Activated CD8-positive, alpha-beta T cell treated with anti-CD3 and anti-CD28 coated beads for 36 hours (primary cell): ENCODE measurements around the gene C6orf47. TPM values are rescaled to one million over a fixed set of nuclear protein-coding genes. Genes with fewer than 3 reads are reported as not detected.

Source experiments
- ATAC-seq: fragments of 200-7000 bp; cut with Tn5 transposase; one replicate; pipeline ENCODE4 v1.10.0; 2021; ENCODE audit warnings: mild to moderate bottlenecking, moderate library complexity
- CTCF ChIA-PET: fragments of 350-600 bp; sonication (Branson Sonifier 250); formaldehyde crosslinking; loops from one replicate; lab custom pipeline; 2021; ENCODE audit warnings: antibody characterized with exemption; lab: Charles Lee
- POLR2A ChIA-PET: fragments of 350-600 bp; sonication (Branson Sonifier 250); formaldehyde crosslinking; loops from one replicate; lab custom pipeline; 2021; ENCODE audit warnings: antibody characterized with exemption; lab: Charles Lee
- DNase-seq: peaks from one replicate; pipeline ENCODE4 v3.0.0-alpha.2; 2020
- H3K27ac Mint-ChIP-seq: one replicate; pipeline ENCODE4 v1.8.0; 2021; ENCODE audit warnings: mild to moderate bottlenecking, mixed read lengths
- H3K27me3 Mint-ChIP-seq: one replicate; pipeline ENCODE4 v1.8.0; 2021; ENCODE audit warnings: mixed read lengths
- H3K36me3 Mint-ChIP-seq: one replicate; pipeline ENCODE4 v1.8.0; 2021; ENCODE audit warnings: low read depth, mixed read lengths
- H3K4me1 Mint-ChIP-seq: one replicate; pipeline ENCODE4 v1.8.0; 2021; ENCODE audit warnings: low read depth, mixed read lengths
- H3K4me3 Mint-ChIP-seq: one replicate; pipeline ENCODE4 v1.8.0; 2021; ENCODE audit warnings: mild to moderate bottlenecking, moderate library complexity, mixed read lengths
- H3K9me3 Mint-ChIP-seq: one replicate; pipeline ENCODE4 v1.8.0; 2021; ENCODE audit warnings: mixed read lengths
- intact Hi-C: fragments of 100-400 bp; cut with micrococcal nuclease; formaldehyde crosslinking; loops from one replicate; pipeline ENCODE4 v1.10.0; 2022
- microRNA-seq: library from miRNA; unstranded; fragments of <30 nt; microRNA quantifications from one replicate; pipeline ENCODE4 v1.2.0, GENCODE V29; 2022; ENCODE audit warnings: borderline microRNAs expressed, borderline replicate concordance
- total RNA-seq, 2 experiments: library from RNA; stranded (reverse); gene quantifications; one replicate each; pipeline ENCODE4 v1.2.3, GENCODE V29; 2021
- TF ChIP-seq, protein P1 (sequence below): fragments of 200-600 bp; IDR thresholded peaks from one replicate; pipeline ENCODE4 v1.8.0; 2022; ENCODE audit warnings: antibody characterized with exemption, mild to moderate bottlenecking

C6orf47 gene
- total RNA-seq, 2 experiments from 2014 or later: 11.4 to 11.7 TPM

- Mint-ChIP-seq H3K36me3 (peaks cover 1% of the 10 kb centered on the region), H3K9me3 (no peaks in the 10 kb centered on the region)
- CTCF ChIA-PET: interaction anchor here (0.7 to 38.9 kb wide), 3 partner anchors 16 to 118 kb away, joined by 3 to 2542 read pairs (median 132); partner anchors contain the start of genes ATP6V1G2, DDX39B, LST1 and LTA
Observed at GRCh38 chr6:31610968-31611367, 49.6 kb downstream of the C6orf47 start.

DNA sequence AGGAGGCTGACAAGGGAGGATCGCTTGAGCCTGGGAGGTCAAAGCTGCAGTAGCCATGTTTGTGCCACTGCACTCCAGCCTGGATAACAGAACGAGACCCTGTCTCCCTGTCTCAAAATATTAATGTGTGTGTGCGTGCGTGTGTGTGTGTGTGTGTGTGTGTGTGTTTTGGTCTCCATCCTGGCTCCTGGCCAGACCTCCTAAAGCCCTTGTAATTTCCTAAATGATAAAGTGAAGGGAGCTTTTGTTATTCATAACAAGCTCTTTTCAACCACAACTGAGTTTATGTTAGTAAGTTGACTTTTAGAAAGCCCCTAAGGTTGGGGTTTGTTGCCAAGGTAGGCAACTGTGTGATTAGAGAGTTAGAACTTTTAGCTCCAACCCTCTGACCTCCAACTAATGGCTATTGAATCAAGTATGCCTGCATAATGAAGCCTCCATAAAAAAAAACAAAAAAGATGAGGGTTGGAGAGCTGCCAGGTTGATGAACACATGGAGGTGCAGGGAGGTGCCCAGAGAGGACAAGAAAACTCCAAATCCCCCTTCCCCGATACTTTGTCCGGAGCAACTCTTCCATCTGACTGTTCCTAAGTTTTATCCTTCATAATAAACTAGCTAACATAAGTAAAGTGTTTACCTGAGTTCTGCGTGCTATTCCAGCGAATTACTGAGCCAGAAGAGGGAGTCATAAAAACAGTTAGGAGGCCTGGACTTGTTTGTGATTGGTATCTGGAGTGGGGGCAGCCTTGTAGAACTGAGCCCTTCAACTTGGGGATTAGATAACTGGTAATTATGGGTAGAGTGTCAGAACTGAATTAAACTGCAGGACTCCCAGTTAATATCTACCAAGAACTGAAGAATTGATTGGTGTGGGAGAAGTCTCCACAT is 50.8 kb downstream of the C6orf47 start:
- ATAC-seq: no peak
- CTCF ChIA-PET: interaction anchor here (0.9 to 38.9 kb wide), 4 partner anchors 9 to 115 kb away, joined by 5 to 2542 read pairs (median 68); partner anchors contain the start of genes ATP6V1G2, DDX39B, LST1 and LTA
- POLR2A ChIA-PET: interaction anchor here (0.6 kb wide), 2 partner anchors 9 to 382 kb away, joined by 3 to 4 read pairs; no protein-coding TSS in a partner anchor
- H3K36me3 Mint-ChIP-seq: no peaks in the 10 kb centered on the region
- H3K27ac Mint-ChIP-seq: no peak overlapping the region
- H3K4me3 Mint-ChIP-seq: no peak overlapping the region
- H3K27me3 Mint-ChIP-seq: no peaks in the 10 kb centered on the region
- peaks cover 8% of the 10 kb centered on the region for H3K4me1 Mint-ChIP-seq
- no peaks in the 10 kb centered on the region for H3K9me3 Mint-ChIP-seq
- TF ChIP-seq, protein P1, sequence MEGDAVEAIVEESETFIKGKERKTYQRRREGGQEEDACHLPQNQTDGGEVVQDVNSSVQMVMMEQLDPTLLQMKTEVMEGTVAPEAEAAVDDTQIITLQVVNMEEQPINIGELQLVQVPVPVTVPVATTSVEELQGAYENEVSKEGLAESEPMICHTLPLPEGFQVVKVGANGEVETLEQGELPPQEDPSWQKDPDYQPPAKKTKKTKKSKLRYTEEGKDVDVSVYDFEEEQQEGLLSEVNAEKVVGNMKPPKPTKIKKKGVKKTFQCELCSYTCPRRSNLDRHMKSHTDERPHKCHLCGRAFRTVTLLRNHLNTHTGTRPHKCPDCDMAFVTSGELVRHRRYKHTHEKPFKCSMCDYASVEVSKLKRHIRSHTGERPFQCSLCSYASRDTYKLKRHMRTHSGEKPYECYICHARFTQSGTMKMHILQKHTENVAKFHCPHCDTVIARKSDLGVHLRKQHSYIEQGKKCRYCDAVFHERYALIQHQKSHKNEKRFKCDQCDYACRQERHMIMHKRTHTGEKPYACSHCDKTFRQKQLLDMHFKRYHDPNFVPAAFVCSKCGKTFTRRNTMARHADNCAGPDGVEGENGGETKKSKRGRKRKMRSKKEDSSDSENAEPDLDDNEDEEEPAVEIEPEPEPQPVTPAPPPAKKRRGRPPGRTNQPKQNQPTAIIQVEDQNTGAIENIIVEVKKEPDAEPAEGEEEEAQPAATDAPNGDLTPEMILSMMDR: no peak
- DNase-seq: no peak
- intact Hi-C loops: no loop called here

More at GRCh38 chr6:31610968-31611367, 49.6 kb downstream of the C6orf47 start:
- DNase-seq (no peak), ATAC-seq (no peak)
- POLR2A ChIA-PET: interaction anchor here (0.8 to 1.8 kb wide), 3 partner anchors 24 to 70 kb away, joined by 3 to 4 read pairs (median 3); partner anchors contain the start of gene BAG6
- intact Hi-C loops: no loop called here
- no peaks in the 10 kb centered on the region for H3K27me3 Mint-ChIP-seq
- TF ChIP-seq, protein P1: no peak
- no peak overlapping the region for H3K4me3 Mint-ChIP-seq
- peaks cover 20% of the 10 kb centered on the region for H3K4me1 Mint-ChIP-seq
- H3K27ac Mint-ChIP-seq: no peak overlapping the region

Small RNA genes lying within 50 kb of the gene (microRNA-seq; reads per million reads assigned to microRNA genes)
- gene MIR4646 (not detected), gene MIR6832 (not detected)

Other genes starting within 250 kb of the C6orf47 start
- gene MICB, start 162.6 kb downstream of the C6orf47 start, total RNA-seq: 10 to 100 TPM; 17.0 to 17.7 TPM
- not detected for gene MCCD1, start 131.8 kb downstream of the C6orf47 start, total RNA-seq
- gene DDX39B, start 118.8 kb downstream of the C6orf47 start, total RNA-seq: 100 to 1,000 TPM; 568 to 572 TPM
- 1 to 10 TPM in 1 of 2 experiments, under 1 TPM in 1; 0.86 to 1.1 TPM for gene ATP6V1G2, start 114.2 kb downstream of the C6orf47 start, total RNA-seq
- gene NFKBIL1, start 113.2 kb downstream of the C6orf47 start, total RNA-seq: 10 to 100 TPM; 11.3 to 13.0 TPM
- 100 to 1,000 TPM; 713 to 724 TPM for gene LTA, start 88.5 kb downstream of the C6orf47 start, total RNA-seq
- gene TNF, start 85.2 kb downstream of the C6orf47 start, total RNA-seq: 10 to 100 TPM; 89.2 to 92.5 TPM
- gene LTB, start 78.4 kb downstream of the C6orf47 start, total RNA-seq: 100 to 1,000 TPM; 368 to 375 TPM
- gene LST1, start 74.5 kb downstream of the C6orf47 start, total RNA-seq: 10 to 100 TPM; 40.4 to 43.6 TPM
- gene NCR3, start 67.8 kb downstream of the C6orf47 start, total RNA-seq: 10 to 100 TPM; 60.1 to 60.3 TPM
- 100 to 1,000 TPM; 240 to 253 TPM for gene AIF1, start 45.5 kb downstream of the C6orf47 start, total RNA-seq
- 100 to 1,000 TPM; 257 to 262 TPM for gene PRRC2A, start 40.1 kb downstream of the C6orf47 start, total RNA-seq
- 100 to 1,000 TPM; 303 to 318 TPM for gene BAG6, start 8.1 kb downstream of the C6orf47 start, total RNA-seq
- gene APOM, start 4.9 kb downstream of the C6orf47 start, total RNA-seq: 1 to 10 TPM; 4.4 to 4.9 TPM
- gene GPANK1, start 4.2 kb upstream of the C6orf47 start, total RNA-seq: 10 to 100 TPM; 29.4 to 30.9 TPM
- gene CSNK2B, start 5.3 kb upstream of the C6orf47 start, total RNA-seq: 100 to 1,000 TPM; 241 to 247 TPM
- 10 to 100 TPM; 14.7 to 16.1 TPM for gene LY6G5B, start 9.2 kb upstream of the C6orf47 start, total RNA-seq
- 1 to 10 TPM; 1.6 to 2.3 TPM for gene LY6G5C, start 20.3 kb upstream of the C6orf47 start, total RNA-seq
- gene ABHD16A, start 42.5 kb upstream of the C6orf47 start, total RNA-seq: 10 to 100 TPM; 23.7 to 24.3 TPM
- gene LY6G6F, start 46.1 kb upstream of the C6orf47 start, total RNA-seq: not detected
- not detected for gene LY6G6D, start 54.6 kb upstream of the C6orf47 start, total RNA-seq
- not detected for gene LY6G6C, start 61.0 kb upstream of the C6orf47 start, total RNA-seq
- under 1 TPM; 0.65 to 0.81 TPM for gene MPIG6B, start 62.6 kb upstream of the C6orf47 start, total RNA-seq
- gene DDAH2, start 68.5 kb upstream of the C6orf47 start, total RNA-seq: 1 to 10 TPM; 6.3 to 6.9 TPM
- gene CLIC1, start 75.8 kb upstream of the C6orf47 start, total RNA-seq: 100 to 1,000 TPM; 334 to 346 TPM
- gene MSH5, start 79.2 kb upstream of the C6orf47 start, total RNA-seq: 100 to 1,000 TPM in 1 of 2 experiments, 10 to 100 TPM in 1; 96.9 to 105 TPM
- gene SAPCD1, start 101.9 kb upstream of the C6orf47 start, total RNA-seq: 10 to 100 TPM; 13.6 to 18.7 TPM
- gene VWA7, start 116.5 kb upstream of the C6orf47 start, total RNA-seq: 1 to 10 TPM; 1.6 TPM
- gene VARS1, start 135.0 kb upstream of the C6orf47 start, total RNA-seq: 100 to 1,000 TPM; 150 to 153 TPM
- 100 to 1,000 TPM; 117 to 120 TPM for gene LSM2, start 146.2 kb upstream of the C6orf47 start, total RNA-seq
- gene HSPA1L, start 154.5 kb upstream of the C6orf47 start, total RNA-seq: 1 to 10 TPM; 1.7 to 2.0 TPM
- gene HSPA1A, start 154.8 kb upstream of the C6orf47 start, total RNA-seq: 10 to 100 TPM; 36.6 to 37.8 TPM
- gene HSPA1B, start 167.0 kb upstream of the C6orf47 start, total RNA-seq: 10 to 100 TPM; 50.4 to 50.8 TPM
- gene NEU1, start 202.0 kb upstream of the C6orf47 start, total RNA-seq: 1 to 10 TPM; 8.7 to 9.8 TPM
- gene SLC44A4, start 218.2 kb upstream of the C6orf47 start, total RNA-seq: not detected
- 10 to 100 TPM; 55.4 to 56.8 TPM for gene EHMT2, start 236.9 kb upstream of the C6orf47 start, total RNA-seq
- gene ZBTB12, start 241.3 kb upstream of the C6orf47 start, total RNA-seq: 1 to 10 TPM; 1.8 to 2.1 TPM